Spleen (tissue), 11 donors: ENCODE results near the gene MC1R. TPM values are rescaled to one million over a fixed set of nuclear protein-coding genes. Genes with fewer than 3 reads are reported as not detected.

Experiments used
- DNase-seq: peaks from one replicate; pipeline ENCODE4 v3.0.0-alpha.2; 2020
- H3K27ac ChIP-seq, 8 donors: fragments of 200-600 bp; sonication (generic) in 7 of 8; 1 replicate in 4 of 8; 2 replicates in 4 of 8; pipeline versions ENCODE4 v1.5.0 to v1.8.0; 2016 to 2021; ENCODE audit warnings: inconsistent platforms in 4 of 8, mild to moderate bottlenecking in 4 of 8, moderate library complexity in 1 of 8
- H3K27me3 ChIP-seq, 7 donors: fragments of 200-600 bp; sonication (generic) in 6 of 7; replicated peaks in 1 of 7; 1 replicate in 4 of 7; 2 replicates in 3 of 7; pipeline versions ENCODE4 v1.5.0 to v1.8.0; 2016 to 2021; ENCODE audit warnings: inconsistent platforms in 3 of 7, mild to moderate bottlenecking in 1 of 7
- H3K36me3 ChIP-seq, 6 donors: fragments of 200-600 bp; sonication (generic) in 5 of 6; 1 replicate in 4 of 6; 2 replicates in 2 of 6; pipeline versions ENCODE4 v1.5.0 to v1.8.0; 2016 to 2021; ENCODE audit warnings: inconsistent platforms in 2 of 6
- H3K4me1 ChIP-seq, 6 donors: fragments of 200-600 bp; sonication (generic) in 5 of 6; 1 replicate in 3 of 6; 2 replicates in 3 of 6; pipeline versions ENCODE4 v1.5.0 to v1.8.0; 2016 to 2021; ENCODE audit warnings: inconsistent platforms in 3 of 6
- H3K4me3 ChIP-seq, 8 donors: fragments of 200-600 bp; sonication (generic) in 7 of 8; 1 replicate in 4 of 8; 2 replicates in 4 of 8; pipeline versions ENCODE4 v1.5.0 to v1.8.0; 2016 to 2021; ENCODE audit warnings: inconsistent platforms in 4 of 8, mild to moderate bottlenecking in 4 of 8, moderate library complexity in 2 of 8
- H3K9me3 ChIP-seq, 8 donors: fragments of 200-600 bp; sonication (generic) in 7 of 8; 1 replicate in 4 of 8; 2 replicates in 4 of 8; pipeline versions ENCODE4 v1.5.0 to v1.8.0; 2016 to 2021; ENCODE audit warnings: inconsistent platforms in 4 of 8
- POLR2A ChIP-seq, 3 donors: fragments of 450-650 bp; IDR thresholded peaks; one replicate each; pipeline ENCODE4 v1.5.1; 2017; ENCODE audit warnings: antibody characterized with exemption in 3 of 3, mild to moderate bottlenecking in 1 of 3
- POLR2AphosphoS5 ChIP-seq, 3 donors: sonication (generic); formaldehyde crosslinking; IDR thresholded peaks; one replicate each; pipeline ENCODE4 v1.5.1; 2017; ENCODE audit warnings: antibody characterized with exemption in 3 of 3
- WGBS, 5 donors: extraction: QIAGEN DNeasy Blood & Tissue Kit in 3 of 5; methylation state at CpG; one replicate each; pipeline versions ENCODE4 v1.1.5 to v1.1.7; 2013 to 2018; 5-methylcytosine and 5-hydroxymethylcytosine counted together
- intact Hi-C: fragments of 100-400 bp; cut with DNase I; formaldehyde crosslinking; loops from one replicate; pipeline ENCODE4 v1.15.0; 2023; ENCODE audit warnings: low total_unique reads
- polyA plus RNA-seq, 3 donors: library from polyadenylated mRNA; stranded (reverse); fragments of 200-250 nt; gene quantifications; one replicate each; pipeline ENCODE4 v1.2.1, GENCODE V29; 2013
- total RNA-seq, 7 donors: library from RNA; depleted of rRNA in 3 of 7; stranded (reverse); fragments of >200 nt in 3 of 7; fragmentation: NEBNext Ultra II Directional in 4 of 7; extraction: Animal tissue kit (Norgen Biotek cat#: 25700) in 4 of 7; gene quantifications; one replicate each; pipeline versions ENCODE4 v1.1.0 to v1.2.1, GENCODE V29; 2016 to 2021
- TF ChIP-seq, protein P1 (sequence below), 11 experiments: fragments of 200-600 bp in 7 of 11; fragments of 450-650 bp in 4 of 11; sonication (generic) in 4 of 11; IDR thresholded peaks in 8 of 11; conservative IDR thresholded peaks in 3 of 11; 1 replicate in 7 of 11; 2 replicates in 4 of 11; pipeline versions ENCODE4 v1.4.0 to v1.8.0; 2016 to 2021; ENCODE audit warnings: antibody characterized with exemption in 11 of 11, inconsistent platforms in 4 of 11, mild to moderate bottlenecking in 1 of 11
- donor health status: healthy with polysubstance abuse.
- donor health status: DM: no; HTN: no; CAD: no; lungs with moderate emphysema.
- donor health status: DM: no; HTN: no; CAD: no.
- donor health status: Bipolar disorder and iron deficiency.
- donor health status: healthy.
- donor health status: DM: no; HTN: no; CAD: no.
- donor health status: DM: yes; HTN: yes; CAD: no.

The MC1R gene
- total and polyA plus RNA-seq, 10 donors, result 2.4 to 12.5 (median 4.5) TPM

DNA sequence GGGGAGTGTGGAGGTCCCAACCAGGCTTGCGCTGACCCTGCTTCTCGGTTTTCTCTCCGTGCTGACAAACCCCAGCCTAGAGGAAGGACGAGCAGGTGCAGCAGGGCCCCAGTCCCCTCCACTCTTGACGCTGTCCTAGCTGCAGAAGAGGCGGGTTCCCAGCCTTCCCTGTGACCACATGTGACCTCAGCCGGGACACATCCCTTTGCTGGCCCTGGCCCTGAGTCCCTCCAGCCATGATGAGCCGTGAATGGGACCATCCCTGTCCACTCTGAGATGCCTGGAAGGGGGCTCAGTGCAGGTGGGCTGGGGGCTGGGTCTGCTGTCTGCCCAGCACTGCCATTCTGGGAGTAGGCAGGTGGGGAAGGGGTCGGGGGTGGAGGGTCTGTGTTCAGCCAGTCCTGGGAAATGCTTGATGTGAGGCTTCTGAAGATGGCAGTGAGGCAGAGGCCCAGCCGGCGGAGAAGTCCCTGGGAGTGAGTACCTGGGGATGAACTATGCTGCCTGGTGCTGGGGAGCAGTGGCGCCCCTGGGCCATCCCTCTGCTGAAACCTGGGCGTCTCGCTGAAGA is 2.6 kb downstream of the MC1R start:
- TF ChIP-seq, protein P1, sequence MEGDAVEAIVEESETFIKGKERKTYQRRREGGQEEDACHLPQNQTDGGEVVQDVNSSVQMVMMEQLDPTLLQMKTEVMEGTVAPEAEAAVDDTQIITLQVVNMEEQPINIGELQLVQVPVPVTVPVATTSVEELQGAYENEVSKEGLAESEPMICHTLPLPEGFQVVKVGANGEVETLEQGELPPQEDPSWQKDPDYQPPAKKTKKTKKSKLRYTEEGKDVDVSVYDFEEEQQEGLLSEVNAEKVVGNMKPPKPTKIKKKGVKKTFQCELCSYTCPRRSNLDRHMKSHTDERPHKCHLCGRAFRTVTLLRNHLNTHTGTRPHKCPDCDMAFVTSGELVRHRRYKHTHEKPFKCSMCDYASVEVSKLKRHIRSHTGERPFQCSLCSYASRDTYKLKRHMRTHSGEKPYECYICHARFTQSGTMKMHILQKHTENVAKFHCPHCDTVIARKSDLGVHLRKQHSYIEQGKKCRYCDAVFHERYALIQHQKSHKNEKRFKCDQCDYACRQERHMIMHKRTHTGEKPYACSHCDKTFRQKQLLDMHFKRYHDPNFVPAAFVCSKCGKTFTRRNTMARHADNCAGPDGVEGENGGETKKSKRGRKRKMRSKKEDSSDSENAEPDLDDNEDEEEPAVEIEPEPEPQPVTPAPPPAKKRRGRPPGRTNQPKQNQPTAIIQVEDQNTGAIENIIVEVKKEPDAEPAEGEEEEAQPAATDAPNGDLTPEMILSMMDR (IDR thresholded peaks at IDR 0.05 in 8 of 11, conservative IDR thresholded peaks at IDR 0.05 in 3 of 11), result no peak
- TF ChIP-seq POLR2A (IDR thresholded peaks at IDR 0.05) (no peak), POLR2AphosphoS5 (IDR thresholded peaks at IDR 0.05) (no peak)
- peaks cover 41 to 94% (median 84%) of the 10 kb centered on the region in 6 donors for H3K4me1 ChIP-seq
- H3K27ac ChIP-seq, result peak overlapping the region in 5 of 8 donors; percentile 73 to 84 (median 77)
- no peaks in the 10 kb centered on the region for H3K9me3 ChIP-seq
- 33 to 44% (median 38%) methylated on average over 8 to 14 of the region's 14 CpGs for WGBS, 5 donors
- DNase-seq, result no peak
- H3K27me3 ChIP-seq, result peaks cover 3 to 91% (median 75%) of the 10 kb centered on the region in 7 donors
- H3K36me3 ChIP-seq, result no peaks in the 10 kb centered on the region
- peak overlapping the region in 2 of 8 donors; percentile 56 to 75 for H3K4me3 ChIP-seq
- intact Hi-C loops, result no loop called here

DNA sequence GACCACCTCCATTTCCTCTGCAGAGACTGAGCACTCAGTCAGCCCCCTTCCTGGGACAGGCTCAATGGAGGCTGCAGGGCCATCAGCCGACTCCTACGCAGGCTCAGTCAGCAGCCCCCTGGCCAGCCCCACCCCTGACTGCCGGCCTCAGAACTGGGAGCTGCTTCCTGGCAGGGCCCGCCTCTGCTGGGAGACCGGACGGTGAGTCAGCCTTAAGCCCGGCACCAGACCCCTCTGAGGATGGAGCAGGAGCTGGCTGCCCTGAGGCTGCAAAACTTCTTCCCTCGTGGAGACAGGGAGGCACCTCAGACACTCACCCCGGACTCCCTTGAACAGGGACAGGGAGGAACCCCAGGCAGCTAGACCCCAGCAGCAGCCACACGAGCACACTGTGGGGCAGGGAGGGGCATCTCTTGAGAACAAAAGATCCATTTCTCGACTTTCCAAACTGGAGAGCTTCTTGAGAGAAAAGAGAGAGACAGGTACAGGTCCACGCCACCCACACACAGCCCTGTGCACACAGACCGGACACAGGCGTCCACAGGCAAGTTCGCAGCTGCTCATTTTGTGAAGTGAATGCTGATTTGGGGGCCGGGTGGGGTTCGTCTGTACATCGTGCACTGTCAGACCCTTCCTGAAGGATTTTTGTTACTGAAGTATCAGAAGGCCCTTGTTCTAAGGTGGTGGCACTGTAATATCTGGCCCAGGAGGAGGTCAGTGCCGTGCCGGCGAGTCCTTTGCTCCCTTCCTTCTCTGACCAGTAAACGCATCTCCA is 3.2 kb downstream of the MC1R start:
- Histone ChIP-seq H3K36me3 (no peaks in the 10 kb centered on the region), H3K4me1 (peaks cover 48 to 100% (median 90%) of the 10 kb centered on the region in 6 donors), H3K27me3 (peaks cover 3 to 98% (median 81%) of the 10 kb centered on the region in 7 donors), H3K27ac (peak overlapping the region in 7 of 8 donors; percentile 41 to 84 (median 73)), H3K9me3 (no peaks in the 10 kb centered on the region), H3K4me3 (peak overlapping the region in 7 of 8 donors; percentile 36 to 75 (median 54))
- TF ChIP-seq, protein P1 (IDR thresholded peaks at IDR 0.05 in 8 of 11, conservative IDR thresholded peaks at IDR 0.05 in 3 of 11), result no peak
- TF ChIP-seq POLR2AphosphoS5 (IDR thresholded peaks at IDR 0.05), result peak; percentile 72 to 83 (median 73)
- intact Hi-C loops, result no loop called here
- 5 to 10% (median 7%) methylated on average over 15 to 22 of the region's 22 CpGs for WGBS, 5 donors
- DNase-seq, result no peak

DNA sequence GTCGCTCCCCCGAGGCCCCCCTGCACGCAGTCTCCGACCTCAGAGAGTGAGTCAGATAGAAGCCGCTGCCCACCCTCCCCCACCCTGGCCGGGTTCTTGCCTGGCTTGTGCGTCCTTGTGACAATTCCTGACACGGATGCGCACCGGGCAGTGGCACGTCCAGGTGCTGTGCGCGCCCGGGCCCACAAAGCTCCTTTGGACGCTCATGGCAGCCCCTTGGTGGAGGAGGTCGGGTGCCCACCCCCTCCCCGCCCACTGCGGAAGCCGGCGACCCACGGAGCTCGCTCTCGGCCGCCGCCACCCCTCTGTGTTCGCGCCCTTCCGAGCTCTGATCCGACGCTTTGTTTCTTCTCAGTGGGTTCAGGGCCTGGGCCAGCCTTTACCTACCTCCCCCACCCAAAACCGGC is 3.8 kb downstream of the MC1R start:
- intact Hi-C loops, result no loop called here
- Histone ChIP-seq H3K4me3 (peak overlapping the region; percentile 30 to 75 (median 52)), H3K27ac (peak overlapping the region in 7 of 8 donors; percentile 41 to 84 (median 73)), H3K4me1 (peaks cover 46 to 96% (median 85%) of the 10 kb centered on the region in 6 donors), H3K9me3 (no peaks in the 10 kb centered on the region), H3K27me3 (peaks cover 3 to 100% (median 85%) of the 10 kb centered on the region in 7 donors), H3K36me3 (no peaks in the 10 kb centered on the region)
- WGBS, 5 donors, result 0 to 2% (median 1%) methylated on average over 6 to 31 of the region's 31 CpGs
- DNase-seq, result no peak
- TF ChIP-seq, protein P1 (IDR thresholded peaks at IDR 0.05 in 8 of 11, conservative IDR thresholded peaks at IDR 0.05 in 3 of 11), result no peak
- TF ChIP-seq POLR2A (IDR thresholded peaks at IDR 0.05) (no peak), POLR2AphosphoS5 (IDR thresholded peaks at IDR 0.05) (peak in 2 of 3 donors; percentile 31 to 48)
